HCEC 1CT (cell line): ENCODE data around the gene EEF2.

Source experiments
- DNase-seq: peaks from one replicate; pipeline ENCODE4 v3.0.0-alpha.2; 2017

Gene EEF2

GRCh38 chr19:3984908-3985642 is at the start of gene EEF2:
TSS of gene EEF2 (minus strand) at chr19:3985463. CDS start at chr19:3985380, 83 bp downstream.
- peak; percentile 88 for DNase-seq

- DNase-seq, result no peak
Observed at GRCh38 chr19:4034048-4035017, 49.1 kb upstream of the EEF2 start.

- no peak for DNase-seq
Observed at GRCh38 chr19:4033028-4033956, 48.0 kb upstream of the EEF2 start.

GRCh38 chr19:4032436-4032835 is 47.2 kb upstream of the EEF2 start:
- DNase-seq, result no peak

GRCh38 chr19:4031420-4031819 is 46.2 kb upstream of the EEF2 start:
- no peak for DNase-seq

GRCh38 chr19:4030981-4031380 is 45.7 kb upstream of the EEF2 start:
- DNase-seq, result no peak

GRCh38 chr19:4030552-4030951 is 45.3 kb upstream of the EEF2 start:
- no peak for DNase-seq

- no peak for DNase-seq
Observed at GRCh38 chr19:4029247-4029614, 44.0 kb upstream of the EEF2 start.

- DNase-seq, result no peak
Observed at GRCh38 chr19:4028334-4029246, 43.3 kb upstream of the EEF2 start.

- no peak for DNase-seq
Observed at GRCh38 chr19:4027146-4027545, 41.9 kb upstream of the EEF2 start.

GRCh38 chr19:4025317-4025716 is 40.1 kb upstream of the EEF2 start:
- no peak for DNase-seq

- no peak for DNase-seq
Observed at GRCh38 chr19:4023600-4024398, 38.5 kb upstream of the EEF2 start.

GRCh38 chr19:4019578-4019977 is 34.3 kb upstream of the EEF2 start:
- DNase-seq, result no peak

GRCh38 chr19:4018775-4019504 is 33.7 kb upstream of the EEF2 start:
- DNase-seq, result no peak

GRCh38 chr19:4018140-4018613 is 32.9 kb upstream of the EEF2 start:
- DNase-seq, result no peak

- no peak for DNase-seq
Observed at GRCh38 chr19:4016903-4017638, 31.8 kb upstream of the EEF2 start.

- DNase-seq, result no peak
Observed at GRCh38 chr19:4016486-4016885, 31.2 kb upstream of the EEF2 start.

GRCh38 chr19:4015705-4016402 is 30.6 kb upstream of the EEF2 start:
- DNase-seq, result no peak
